ENCODE results near the gene CASTOR1.

The CASTOR1 gene

DNA sequence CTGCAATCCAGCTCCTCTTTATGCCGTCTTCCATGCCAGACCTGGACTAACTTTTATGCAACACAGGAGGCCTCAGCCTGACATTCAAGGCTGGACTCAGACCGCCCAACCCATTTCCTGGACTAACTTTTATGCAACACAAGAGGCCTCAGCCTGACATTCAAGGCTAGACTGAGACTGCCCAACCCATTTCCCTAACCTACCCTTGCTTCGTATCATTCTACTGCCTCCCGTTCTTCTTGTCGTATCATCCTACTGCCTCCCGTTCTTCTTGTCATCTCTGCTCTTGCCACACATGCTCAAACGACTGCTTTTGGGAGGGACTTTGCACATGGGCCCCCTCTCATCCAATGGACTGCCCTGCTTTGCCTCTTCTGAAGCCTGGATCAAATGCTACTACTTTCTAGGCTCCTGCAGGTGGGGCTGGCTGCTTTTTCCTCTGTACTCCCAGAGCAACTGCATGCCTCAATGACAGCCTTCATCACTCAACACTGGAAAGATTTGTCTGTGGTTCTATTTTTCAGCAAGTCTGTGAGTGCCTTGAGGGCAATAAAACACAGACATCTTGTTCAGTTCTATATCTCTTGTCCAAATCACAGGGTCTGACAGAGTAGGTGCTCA lies 29.6 kb upstream of the CASTOR1 start:
- DNase-seq (ENCODE audit: low read depth) = no peak

DNA sequence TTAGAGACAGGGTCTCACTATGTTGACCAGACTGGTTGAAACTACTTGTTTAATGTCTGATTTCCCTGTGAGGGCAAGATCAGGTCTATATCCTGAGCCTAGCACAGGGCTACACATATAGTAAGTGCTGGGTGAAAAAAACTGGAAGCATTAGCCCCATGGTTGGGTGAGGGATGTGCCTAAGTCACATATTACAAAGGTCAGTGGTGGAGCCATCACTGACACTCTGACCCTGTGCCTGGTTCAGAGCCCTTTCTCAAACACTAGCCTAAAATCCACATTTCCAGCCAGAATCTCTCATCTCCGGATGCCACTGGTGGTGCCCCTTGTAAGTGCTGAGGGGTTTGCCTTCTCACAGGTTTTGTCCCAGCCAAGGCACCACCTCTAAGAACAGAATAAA lies 28.5 kb upstream of the CASTOR1 start:
- no peak for DNase-seq (ENCODE audit: low read depth)

DNA sequence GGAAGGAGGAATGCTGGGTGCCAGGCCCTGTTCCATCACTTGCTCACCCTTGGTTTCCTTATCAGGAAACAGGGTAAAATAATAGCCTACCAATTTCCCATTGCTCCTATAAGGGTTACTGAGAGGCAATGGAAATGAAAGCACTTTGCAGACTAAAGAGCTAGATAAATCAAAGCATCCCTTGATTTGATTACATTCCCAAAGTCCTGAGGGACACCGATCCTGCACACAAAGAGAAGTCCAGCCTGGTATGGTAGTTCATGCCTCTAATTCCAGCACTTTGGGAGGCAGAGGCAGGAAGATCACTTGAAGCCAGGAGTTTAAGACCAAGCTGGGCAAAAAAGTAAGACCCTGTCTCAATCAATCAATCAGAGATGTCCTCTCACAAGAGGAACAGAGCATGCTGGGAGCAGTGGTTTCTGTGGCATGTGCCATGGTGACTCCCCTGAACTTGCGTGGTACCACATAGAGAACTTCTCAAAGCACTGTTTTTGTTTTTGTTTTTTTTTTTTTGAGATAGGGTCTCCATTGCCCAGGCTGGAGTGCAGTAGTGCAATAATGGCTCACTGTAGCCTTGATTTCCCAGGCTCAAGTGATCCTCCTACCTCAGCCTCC lies 26.8 kb upstream of the CASTOR1 start:
- no peak for DNase-seq (ENCODE audit: low read depth)

DNA sequence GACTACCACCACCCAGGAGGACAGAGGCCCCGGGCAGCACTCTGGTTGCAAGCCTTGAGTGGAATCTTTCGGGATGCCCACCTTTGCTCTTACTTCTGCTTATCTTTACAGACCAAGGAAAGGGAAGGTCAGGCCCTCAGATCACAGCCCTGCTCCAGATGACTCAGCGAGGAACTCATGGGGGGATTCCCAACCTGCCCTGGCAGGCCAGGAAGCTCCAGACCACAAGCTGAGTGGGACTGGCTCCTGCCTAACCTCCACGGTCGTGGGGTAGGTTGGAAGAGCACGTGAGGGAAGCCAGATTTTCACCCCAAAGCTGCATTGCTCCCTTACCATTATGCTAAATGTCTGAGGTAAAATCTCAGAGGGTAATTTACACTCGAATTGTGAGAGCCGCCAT lies 25.6 kb upstream of the CASTOR1 start:
- no peak for DNase-seq (ENCODE audit: low read depth)

DNA sequence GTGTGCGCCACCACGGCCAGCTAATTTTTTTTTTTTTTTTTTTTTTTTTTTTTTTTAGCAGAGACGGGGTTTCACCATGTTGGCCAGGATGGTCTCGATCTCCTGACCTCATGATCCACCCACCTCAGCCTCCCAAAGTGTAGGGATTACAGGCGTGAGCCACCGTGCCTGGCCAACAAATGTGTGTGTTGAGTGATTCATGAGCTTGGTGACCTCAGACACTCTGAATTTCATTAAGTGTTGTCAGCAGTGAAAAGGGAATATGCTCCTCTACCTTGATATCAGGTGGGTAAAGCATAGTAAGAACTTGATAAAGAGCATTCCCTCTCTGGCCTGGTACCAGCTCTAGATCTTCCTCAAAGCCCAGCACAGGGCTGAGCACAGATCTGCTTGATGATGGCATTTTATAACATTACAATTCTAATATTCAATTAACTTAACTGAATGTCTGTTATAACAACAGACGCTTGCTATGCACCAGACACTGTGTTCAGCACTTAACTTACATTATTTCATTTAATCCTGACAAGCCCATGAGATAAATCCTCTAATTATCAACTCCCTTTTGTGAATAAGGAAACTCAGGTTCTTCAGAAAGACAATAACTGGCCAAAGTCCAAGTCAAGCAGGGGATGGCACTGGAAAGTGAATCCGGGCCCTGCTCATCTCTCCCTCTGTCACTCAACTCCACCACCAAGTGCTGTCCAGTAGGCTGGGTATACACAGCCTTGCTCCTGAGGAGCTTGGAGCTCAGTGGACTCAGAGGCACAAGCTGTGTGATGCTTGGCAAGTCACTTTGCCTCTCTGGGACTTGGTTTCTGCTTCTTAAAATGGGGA lies 24.4 kb upstream of the CASTOR1 start:
- no peak for DNase-seq (ENCODE audit: low read depth)

DNA sequence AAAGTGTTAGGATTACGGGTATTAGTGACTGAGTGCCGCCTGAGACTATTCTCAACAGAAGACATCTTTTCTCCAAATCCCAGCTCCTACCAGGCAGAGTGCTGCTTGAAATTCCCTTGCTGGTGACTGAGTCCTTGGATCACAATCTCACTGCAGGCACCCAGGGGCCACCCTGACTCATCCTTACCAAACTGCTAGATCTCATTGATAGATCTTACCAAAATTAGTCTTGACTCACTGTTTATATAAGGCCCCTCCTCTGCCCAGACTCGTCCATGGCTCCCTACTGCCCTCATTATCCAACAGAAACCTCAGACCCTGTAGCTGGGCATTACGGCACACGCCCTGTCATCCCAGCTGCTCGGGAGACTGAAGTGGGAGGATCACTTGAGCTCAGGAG lies 22.7 kb upstream of the CASTOR1 start:
- DNase-seq (ENCODE audit: low read depth) = no peak

DNA sequence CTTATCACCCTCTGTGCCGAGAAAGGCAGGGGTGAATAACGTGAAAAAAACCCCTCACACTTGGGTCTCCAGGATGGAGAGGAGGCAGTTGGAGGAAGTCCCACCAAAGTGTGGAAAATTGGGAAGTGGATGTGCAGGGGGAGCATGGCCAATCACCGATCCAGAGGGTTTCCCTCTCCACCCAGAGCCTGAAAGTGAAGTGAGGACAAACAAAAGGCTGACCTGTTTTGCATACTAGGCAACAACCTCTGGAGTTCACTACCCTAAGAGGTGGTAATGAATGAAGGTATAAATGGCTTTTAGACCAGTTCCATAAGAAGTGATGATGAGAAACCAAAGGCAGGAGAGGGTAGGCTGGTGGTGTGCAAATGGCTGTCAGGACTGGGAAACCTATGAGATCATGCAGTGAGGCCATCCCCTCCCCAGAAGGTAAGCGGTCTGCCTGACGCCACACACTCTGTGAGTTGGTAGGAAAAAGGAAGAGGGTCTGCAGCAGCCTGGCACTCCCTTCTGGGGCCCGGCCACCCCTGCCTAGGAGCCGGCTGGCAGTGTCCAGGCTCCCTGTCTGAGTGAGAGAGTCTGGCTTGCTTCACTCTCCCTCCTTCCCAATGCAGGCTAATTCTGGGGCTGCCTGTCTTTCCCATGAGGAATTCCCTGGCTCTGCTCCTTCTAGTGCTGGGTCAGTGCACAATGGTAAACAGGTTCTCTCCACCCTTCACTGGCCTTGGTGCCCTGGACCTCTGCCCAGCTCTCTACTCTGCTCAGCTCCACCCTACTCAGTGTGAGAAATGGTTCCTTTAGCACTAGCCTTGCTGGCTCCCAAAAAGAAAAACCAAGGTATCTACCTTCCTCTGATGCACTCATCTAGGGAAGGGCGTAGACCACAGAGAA lies 21.8 kb upstream of the CASTOR1 start:
- DNase-seq (ENCODE audit: low read depth) = no peak

DNA sequence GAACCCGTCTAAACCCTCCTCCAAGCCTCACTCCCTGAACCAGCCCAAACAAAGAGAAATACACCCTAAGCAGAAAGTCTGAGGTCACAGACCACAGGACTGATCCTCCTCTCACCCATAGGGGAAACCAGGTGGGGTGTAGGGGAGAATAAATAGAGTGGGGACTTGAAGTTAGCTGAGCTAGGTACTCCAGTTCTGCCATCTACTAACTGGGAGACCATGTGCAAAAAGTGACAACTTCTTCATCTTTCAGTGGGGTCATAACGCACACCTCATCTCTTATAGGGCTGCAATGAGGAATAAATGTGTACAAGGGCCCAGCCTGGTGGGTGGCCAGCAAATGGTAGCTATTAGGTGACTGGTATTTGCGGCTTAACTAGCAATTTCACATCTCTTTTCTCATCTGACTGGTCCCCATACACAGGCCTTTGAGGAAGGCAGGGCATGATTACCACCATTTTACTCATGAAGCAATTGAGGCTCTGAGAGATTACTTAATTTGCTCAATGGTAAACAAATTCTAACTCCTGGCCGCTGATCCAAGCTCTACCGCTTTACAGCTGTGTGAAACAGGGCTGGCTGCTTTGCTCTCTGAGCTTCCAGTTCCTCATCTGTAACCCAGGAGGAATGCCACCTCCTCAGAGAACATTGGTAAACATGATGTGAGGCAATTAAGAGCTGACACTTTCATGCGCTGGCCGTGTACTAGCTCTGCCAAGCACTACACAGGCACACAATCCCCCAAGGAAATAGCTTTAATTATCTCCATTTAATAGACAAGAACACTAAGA lies 20.8 kb upstream of the CASTOR1 start:
- no peak for DNase-seq (ENCODE audit: low read depth)

DNA sequence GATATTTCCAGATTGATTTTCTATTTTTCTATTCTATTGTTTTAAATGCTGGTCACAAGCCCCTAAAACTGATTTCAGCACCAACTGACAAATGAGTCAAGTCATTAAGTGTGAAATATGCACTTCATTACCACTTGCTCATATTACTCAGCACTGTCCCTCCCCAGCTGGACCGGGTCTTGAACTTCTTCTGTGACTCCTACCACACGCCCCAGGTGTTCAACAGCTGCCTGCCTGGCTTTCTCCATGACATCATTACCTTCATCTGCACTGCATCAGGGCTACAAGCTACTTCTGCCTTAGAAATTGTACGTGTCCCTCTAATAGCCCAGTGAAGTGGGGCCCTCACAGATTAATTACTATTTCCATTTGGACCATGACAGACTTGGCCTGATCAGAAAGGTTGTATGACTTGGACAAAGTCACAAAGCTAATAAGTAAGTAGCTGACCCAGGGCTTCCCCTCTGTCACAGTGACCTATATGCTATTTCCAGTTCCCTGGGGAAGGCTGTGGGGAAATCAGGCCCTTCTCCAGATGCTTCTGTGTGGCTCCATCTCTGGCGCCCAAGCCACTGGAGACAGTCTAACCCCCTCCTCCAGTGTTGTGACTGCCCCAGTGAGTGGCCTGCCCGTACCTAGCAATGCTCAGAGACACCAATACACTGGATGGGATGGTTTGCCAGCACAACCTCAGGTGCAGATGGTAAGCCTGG lies 19.4 kb upstream of the CASTOR1 start:
- DNase-seq (ENCODE audit: low read depth) = no peak

DNA sequence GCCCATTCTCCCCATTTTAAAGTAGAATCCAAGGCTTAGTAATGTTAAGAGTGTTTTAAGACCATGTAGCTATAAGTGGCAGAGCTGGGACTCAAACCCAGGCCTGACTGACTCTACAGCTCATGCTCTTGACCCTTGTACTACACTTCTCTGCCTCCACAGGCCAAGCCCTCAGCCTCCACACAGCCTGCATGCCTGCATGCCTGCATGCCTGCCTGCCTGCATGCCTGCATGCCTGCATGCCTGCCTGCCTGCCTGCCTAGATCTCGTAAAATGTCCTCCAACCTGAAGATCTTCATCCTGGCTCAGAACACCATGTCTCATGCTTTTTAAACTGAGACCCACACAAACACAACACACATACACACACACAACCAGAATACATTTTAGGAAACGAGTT lies 18.8 kb upstream of the CASTOR1 start:
- DNase-seq (ENCODE audit: low read depth) = no peak

DNA sequence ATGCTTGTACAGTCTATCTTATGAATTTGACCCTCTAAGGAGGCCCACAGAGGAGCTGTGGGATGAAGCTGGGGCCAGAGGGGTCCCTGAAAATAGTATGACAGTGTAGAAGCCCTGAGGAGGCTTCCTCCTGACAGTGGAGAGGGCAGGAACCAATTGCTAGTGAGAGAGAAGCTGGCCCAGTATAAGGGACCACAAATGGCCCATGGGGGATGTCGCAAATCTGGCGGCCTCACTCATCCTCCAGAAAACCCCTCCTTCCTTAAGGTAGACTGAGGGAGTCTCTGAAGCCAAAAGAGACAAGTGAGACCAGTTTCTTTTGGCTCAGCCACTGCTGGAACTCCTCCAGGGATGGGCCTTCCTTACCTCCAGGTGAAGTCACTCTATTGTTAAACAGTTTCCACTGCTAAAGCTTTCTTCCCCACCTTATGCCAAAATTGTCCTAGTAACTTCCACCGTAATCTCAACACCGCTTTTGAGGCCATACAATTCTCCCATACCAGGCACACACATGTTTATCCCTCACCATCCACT lies 17.8 kb upstream of the CASTOR1 start:
- DNase-seq (ENCODE audit: low read depth) = no peak

DNA sequence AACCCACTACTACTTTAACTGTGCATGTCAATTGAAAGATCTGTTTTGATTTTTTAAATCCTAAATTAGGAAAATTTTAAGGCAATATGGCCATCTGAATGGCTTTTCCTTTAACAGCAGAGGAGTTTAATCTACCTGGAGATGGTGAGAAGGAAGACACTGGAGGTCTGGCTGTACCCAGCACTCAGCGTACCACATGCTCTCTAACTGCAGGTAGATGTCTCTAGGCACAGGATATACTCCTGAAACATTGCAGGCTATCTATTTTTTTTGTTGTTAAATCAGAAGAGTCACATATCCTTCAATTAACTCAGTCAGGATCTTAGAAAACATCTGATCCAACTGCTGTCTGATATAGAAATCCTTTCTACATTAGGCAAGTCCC lies 17.3 kb upstream of the CASTOR1 start:
- no peak for DNase-seq (ENCODE audit: low read depth)

DNA sequence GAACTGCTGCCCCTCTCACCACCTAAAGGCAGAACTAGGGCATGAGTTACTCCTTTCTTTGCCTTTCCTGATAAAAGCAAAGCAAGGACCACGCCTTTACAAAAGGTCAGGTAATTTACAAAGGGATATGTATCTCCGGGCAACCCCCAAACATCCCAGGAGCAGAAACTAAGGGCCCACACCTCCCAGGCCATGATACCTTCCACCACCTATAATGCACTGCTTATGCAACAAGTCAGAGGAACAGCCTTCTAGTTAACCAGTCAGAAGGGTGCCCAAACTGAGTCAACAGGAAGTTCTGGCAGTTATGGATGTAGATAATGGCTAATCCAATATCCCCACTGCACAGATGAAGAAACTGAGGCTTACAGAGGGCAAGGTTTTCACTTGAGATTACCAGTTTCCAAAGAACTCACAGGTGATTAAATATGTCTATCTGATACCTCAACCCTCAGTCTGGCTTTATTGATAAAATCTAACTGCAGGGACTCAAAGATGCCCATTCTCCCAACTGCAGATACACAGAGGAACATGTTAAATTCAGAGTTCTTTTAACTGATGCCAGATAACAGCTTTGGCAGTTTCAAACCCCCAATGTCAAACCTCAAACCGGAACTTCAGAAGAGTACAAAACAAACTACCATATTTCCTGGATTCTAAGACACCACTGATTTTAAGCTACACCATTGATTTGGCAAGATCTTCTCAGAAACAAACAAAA lies 16.8 kb upstream of the CASTOR1 start:
- no peak for DNase-seq (ENCODE audit: low read depth)

DNA sequence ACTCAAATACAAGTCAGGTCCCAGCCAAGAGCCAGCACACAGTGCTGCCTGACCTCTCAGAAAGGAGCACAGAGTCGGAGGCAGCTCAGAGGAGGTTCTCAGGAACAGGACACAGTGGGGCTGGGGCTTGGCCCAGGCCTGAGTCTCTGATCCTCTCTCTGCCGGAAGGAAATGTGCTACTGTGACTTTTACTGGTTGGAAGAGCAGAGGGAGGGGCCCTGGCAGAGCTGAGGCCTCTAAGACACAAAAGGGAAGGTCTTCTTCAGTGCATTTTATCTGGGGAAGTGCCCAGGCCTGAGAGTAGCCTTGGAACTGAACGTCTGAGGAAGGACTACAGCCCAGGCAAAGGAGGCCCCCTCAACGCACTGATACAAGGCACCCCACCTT lies 16.2 kb upstream of the CASTOR1 start:
- DNase-seq (ENCODE audit: low read depth) = no peak

DNA sequence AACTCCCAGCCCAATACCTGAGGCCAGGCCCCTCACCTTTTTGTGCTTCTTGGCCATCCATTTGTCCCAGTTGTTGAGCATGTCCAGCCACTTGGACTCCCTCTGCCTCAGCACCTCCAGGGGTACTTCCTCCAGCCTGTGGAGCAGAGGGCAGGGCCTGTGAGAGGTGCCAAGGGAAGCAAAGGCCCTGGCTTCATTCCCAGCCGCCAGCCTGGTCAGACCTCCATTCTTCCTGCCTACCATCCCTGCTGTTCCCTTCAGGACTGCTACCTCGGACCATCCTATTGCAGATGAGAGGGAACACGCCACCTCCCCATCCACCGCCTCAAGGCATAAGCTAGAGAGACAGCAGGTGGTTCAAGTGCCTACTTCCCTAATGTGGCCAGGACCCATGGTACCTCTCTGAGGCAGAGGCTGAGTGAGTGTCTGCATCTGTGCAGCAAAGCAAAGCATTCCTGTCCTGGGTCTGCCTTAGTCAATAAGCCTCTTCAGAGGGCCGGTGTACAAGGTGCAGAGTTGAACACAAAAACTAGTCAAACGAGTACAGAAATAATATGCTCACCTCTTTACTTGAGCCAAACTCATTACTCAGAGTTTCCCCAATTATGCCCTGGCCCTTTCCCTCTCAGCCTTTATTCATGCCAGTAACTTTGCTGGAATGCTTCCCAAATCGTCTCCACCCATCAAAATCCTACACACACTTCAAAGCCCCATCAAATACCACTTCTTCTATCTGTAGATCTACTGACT lies 15.4 kb upstream of the CASTOR1 start:
- DNase-seq (ENCODE audit: low read depth) = no peak

DNA sequence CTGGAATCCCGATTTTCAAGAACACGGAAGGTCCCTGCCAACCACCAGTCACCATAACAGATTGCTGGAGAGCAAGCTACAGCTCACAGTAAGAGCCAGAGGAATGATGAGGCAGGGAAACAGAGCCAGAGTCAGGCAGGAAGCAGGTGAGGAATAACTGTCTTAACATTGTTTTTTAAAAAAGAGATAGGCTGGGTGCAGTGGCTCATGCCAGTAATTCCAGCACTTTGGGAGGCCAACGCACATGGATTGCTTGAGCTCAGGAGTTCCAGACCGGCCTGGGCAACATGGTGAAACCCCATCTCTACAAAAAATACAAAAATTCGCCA lies 13.5 kb upstream of the CASTOR1 start:
- DNase-seq (ENCODE audit: low read depth) = no peak

DNA sequence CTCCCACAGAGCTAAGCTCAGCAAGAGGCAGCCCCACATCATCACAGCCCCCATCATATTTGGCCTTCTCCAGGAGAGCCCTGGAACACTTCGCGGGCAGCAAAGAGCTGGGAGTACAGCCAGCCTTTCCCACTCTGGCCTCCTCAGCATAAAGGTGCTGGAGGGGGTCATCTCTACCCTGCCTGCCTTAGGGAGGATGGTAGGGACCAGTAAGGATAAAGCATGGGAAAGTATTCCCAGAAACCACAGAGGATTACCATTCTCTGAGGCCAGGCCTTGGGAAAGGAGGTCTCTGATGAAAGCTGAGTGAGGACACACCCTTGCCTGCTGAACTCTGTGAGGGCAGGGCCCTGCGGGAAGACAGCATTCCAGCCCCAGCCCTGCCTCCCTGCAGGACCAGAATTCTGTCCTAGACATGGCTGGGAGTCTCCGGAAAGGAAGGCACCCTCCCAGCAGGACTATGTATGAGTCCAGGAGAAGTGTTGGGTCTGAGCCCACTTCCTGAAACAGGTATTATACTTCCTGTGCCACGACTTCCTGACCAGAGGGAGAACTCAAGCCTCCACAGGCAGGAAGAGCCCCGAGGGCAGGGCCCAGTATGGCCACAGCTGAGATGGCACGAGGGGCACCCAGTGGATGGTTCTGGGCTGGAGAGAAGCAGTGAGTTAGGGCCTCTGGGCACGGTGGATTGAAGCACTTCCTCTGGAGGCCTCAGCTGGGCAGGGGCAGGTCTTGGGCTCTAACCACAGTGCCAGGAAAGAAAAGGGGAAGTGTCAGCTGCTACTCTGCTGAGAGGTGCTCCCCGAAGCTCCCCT lies 12.9 kb upstream of the CASTOR1 start:
- DNase-seq (ENCODE audit: low read depth) = no peak

DNA sequence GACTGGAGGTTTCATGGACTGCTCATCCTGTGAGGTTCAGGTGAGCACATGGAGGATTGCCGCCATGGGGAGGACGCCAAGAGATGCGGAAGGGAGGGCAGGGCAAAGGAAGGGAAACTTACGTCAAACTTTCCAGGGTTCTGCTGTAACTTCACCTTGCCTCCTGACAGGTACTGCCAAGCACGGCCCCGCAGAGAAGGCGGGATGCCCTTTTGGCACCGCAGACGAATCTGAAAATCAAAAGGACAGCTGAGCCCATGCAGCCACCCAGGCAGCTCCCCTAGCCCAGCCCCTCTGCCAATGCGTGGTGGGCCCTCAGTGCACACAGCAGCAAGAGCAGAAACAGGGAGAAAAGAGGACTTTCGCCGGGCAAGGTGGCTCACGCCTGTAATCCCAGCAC lies 10.0 kb upstream of the CASTOR1 start:
- DNase-seq (ENCODE audit: low read depth) = no peak
